Right lobe of liver (tissue), 4 donors: ENCODE data around the gene MEF2C.

Experiments used
- CTCF ChIP-seq, 4 donors: fragments of 200-600 bp in 3 of 4; fragments of 450-650 bp in 1 of 4; IDR thresholded peaks; one replicate each; pipeline versions ENCODE4 v1.5.1 to v1.8.0; 2016 to 2022; ENCODE audit warnings: antibody characterized with exemption in 4 of 4, mild to moderate bottlenecking in 2 of 4
- POLR2A ChIP-seq: fragments of 450-650 bp; IDR thresholded peaks from one replicate; pipeline ENCODE4 v1.6.1; 2017; ENCODE audit warnings: antibody characterized with exemption, mild to moderate bottlenecking
- donor health status: DM: no; HTN: no; CAD: no.
- donor health status: DM: no; HTN: no; CAD: no.
- donor health status: DM: no; HTN: yes; CAD: no.

DNA sequence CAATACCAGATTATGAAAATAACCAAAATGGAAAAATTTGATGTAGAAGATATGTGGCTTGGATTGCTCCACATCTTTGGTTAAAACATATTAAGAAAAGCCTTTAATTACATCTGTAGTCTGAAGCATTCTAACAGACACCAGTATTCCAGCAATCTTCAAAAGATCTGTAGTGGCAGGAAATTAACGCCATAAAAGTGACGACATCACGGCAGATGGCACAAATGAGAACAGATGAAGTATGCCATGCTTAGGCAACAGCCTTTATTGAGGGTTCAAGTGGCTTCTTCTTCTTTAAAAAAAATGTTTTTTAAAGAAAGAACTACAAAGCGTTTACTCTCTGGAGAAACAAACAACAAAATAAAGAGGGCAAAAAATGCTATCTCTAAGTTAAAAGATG, 164.2 kb downstream of the MEF2C start:
- no peak for TF ChIP-seq CTCF (IDR thresholded peaks at IDR 0.05)
- TF ChIP-seq POLR2A, result no peak
